ENCODE data around the gene SH3PXD2A.

DNA sequence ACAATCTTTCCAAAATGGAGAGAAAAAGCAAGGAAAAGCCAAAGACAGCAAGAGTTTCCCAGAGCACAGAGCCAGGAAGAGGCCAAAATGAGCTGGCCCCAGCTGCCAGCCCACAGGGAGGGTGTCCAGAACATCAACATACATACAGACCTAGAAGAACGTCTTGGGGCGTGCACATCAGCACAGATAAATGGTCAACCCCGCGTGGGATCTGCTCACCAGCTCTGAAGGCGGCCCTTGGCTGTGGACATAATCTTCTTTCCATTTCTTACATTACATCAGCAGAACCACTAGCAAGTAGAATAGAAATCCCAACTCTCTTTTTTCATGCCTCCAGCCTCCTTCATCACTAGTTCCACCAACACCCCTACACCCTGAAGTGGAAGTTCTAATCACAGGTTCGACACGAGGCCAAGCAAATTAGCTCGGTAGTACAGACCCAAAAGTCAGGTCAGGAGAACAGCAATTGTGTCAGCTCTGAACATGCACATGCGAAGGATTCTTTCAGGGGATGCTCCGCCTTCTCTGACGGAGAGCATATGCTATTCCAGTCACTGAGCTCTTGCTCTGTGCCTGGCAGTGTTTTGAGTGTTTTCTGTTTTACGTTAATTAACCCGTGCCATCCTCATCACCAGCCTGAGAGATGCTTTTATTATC lies 16.4 kb downstream of the SH3PXD2A start:
- no peak for TF ChIP-seq CTCF (conservative IDR thresholded peaks at IDR 0.05; ENCODE audit: low read depth in 2 of 2)
- no peak for TF ChIP-seq POLR2AphosphoS5 (IDR thresholded peaks at IDR 0.05; ENCODE audit: low read depth)
- TF ChIP-seq EZH2 (IDR thresholded peaks at IDR 0.05; ENCODE audit: low read depth, unreplicated experiment): no peak
- TF ChIP-seq JUNB (IDR thresholded peaks at IDR 0.05; ENCODE audit: unreplicated experiment): no peak
- TF ChIP-seq CREB1 (CRISPR knock-in tag; IDR thresholded peaks at IDR 0.05; ENCODE audit: low read depth): no peak
- TF ChIP-seq EZH2phosphoT487 (IDR thresholded peaks at IDR 0.05; ENCODE audit: unreplicated experiment): no peak
- TF ChIP-seq NANOG (IDR thresholded peaks at IDR 0.05; ENCODE audit: borderline replicate concordance): no peak
- TF ChIP-seq, protein P1, sequence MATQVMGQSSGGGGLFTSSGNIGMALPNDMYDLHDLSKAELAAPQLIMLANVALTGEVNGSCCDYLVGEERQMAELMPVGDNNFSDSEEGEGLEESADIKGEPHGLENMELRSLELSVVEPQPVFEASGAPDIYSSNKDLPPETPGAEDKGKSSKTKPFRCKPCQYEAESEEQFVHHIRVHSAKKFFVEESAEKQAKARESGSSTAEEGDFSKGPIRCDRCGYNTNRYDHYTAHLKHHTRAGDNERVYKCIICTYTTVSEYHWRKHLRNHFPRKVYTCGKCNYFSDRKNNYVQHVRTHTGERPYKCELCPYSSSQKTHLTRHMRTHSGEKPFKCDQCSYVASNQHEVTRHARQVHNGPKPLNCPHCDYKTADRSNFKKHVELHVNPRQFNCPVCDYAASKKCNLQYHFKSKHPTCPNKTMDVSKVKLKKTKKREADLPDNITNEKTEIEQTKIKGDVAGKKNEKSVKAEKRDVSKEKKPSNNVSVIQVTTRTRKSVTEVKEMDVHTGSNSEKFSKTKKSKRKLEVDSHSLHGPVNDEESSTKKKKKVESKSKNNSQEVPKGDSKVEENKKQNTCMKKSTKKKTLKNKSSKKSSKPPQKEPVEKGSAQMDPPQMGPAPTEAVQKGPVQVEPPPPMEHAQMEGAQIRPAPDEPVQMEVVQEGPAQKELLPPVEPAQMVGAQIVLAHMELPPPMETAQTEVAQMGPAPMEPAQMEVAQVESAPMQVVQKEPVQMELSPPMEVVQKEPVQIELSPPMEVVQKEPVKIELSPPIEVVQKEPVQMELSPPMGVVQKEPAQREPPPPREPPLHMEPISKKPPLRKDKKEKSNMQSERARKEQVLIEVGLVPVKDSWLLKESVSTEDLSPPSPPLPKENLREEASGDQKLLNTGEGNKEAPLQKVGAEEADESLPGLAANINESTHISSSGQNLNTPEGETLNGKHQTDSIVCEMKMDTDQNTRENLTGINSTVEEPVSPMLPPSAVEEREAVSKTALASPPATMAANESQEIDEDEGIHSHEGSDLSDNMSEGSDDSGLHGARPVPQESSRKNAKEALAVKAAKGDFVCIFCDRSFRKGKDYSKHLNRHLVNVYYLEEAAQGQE (IDR thresholded peaks at IDR 0.05; ENCODE audit: unreplicated experiment): no peak
- TF ChIP-seq ZNF331 (CRISPR knock-in tag; IDR thresholded peaks at IDR 0.05; ENCODE audit: low read depth): no peak
- TF ChIP-seq ZNF114 (CRISPR knock-in tag; IDR thresholded peaks at IDR 0.05): no peak
